ENCODE data around the gene IAH1.

The IAH1 gene

DNA sequence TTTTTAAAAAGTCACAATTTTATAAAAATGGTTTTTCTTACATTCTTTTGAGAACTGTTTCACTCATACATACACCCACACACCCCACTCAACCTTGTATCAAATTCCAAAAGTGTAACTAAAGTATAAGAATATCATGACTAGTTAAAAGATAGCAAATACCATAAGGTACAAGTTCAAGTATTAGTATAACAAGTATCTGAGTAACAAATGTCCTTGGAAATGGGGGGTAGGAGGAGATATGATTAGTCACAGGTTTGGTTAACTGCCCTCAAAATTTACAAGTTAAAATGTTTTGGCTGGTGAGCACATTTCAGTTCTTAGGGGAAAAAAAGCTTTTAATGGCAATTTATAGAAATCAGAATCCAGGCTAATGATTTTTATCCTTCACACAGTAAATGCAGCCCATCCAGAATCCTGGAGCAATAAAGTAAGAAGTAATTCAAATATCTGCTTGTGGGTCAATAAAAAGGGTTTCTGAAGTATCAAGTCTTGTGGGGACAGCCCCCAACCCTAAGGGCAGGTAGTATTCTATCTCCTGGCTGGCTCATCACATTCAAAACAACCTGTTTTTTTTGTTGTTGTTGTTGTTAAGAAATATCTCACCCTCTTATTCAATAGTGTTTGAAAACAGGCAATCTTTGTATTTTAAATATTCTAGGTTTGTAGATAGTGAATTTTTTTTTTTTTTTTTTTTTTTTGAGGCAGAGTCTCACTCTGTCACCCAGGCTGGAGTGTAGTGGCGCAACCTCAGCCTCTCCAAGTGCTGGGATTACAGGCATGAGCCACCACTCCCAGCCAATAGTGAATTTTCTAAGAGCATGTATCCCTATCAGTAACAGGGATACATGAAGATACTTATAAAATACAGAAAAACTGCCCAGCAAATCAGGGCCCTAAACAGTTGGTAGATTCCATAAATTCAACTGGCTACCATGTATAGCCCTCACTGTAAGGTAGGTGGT lies 14.5 kb downstream of the IAH1 start:
- no peak overlapping the region for H2AFZ ChIP-seq
- TF ChIP-seq, protein P1, sequence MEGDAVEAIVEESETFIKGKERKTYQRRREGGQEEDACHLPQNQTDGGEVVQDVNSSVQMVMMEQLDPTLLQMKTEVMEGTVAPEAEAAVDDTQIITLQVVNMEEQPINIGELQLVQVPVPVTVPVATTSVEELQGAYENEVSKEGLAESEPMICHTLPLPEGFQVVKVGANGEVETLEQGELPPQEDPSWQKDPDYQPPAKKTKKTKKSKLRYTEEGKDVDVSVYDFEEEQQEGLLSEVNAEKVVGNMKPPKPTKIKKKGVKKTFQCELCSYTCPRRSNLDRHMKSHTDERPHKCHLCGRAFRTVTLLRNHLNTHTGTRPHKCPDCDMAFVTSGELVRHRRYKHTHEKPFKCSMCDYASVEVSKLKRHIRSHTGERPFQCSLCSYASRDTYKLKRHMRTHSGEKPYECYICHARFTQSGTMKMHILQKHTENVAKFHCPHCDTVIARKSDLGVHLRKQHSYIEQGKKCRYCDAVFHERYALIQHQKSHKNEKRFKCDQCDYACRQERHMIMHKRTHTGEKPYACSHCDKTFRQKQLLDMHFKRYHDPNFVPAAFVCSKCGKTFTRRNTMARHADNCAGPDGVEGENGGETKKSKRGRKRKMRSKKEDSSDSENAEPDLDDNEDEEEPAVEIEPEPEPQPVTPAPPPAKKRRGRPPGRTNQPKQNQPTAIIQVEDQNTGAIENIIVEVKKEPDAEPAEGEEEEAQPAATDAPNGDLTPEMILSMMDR (IDR thresholded peaks at IDR 0.05), result no peak
- H3K36me3 ChIP-seq (ENCODE audit: control insufficient read depth, insufficient read depth, low read length), result no peaks in the 10 kb centered on the region
- no peak overlapping the region for H3K4me3 ChIP-seq (ENCODE audit: low read depth, low read length)
- H3K79me2 ChIP-seq, result no peaks in the 10 kb centered on the region
- no peaks in the 10 kb centered on the region for H3K4me1 ChIP-seq
- no peak overlapping the region for H3K27ac ChIP-seq
- no peak overlapping the region for H3K9ac ChIP-seq
- no peaks in the 10 kb centered on the region for H3K9me3 ChIP-seq (ENCODE audit: control insufficient read depth, low read length)
- H3K4me2 ChIP-seq (ENCODE audit: low read length), result no peak overlapping the region
- no peaks in the 10 kb centered on the region for H3K27me3 ChIP-seq (ENCODE audit: control insufficient read depth, insufficient read depth, low read length)

DNA sequence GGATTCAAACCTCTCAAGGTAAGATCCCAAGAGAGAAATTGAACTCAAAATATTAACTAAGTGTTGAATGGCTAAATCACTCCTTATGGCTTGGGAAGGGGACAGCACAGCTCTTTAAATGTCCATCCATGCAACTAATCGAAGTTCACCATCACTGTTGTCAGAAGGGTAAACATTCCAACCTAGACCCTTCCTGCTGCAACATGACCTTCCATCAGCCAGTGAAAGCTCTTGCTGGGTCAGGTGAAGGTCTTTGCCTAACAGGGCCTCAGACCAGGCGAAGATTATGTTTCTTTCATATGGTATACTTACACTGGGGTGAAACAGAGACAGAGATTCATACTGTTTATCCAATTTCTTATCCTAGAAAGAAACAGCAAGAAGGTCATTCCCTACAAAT lies 16.4 kb downstream of the IAH1 start:
- no peaks in the 10 kb centered on the region for H3K9me3 ChIP-seq (ENCODE audit: control insufficient read depth, low read length)
- no peaks in the 10 kb centered on the region for H3K27me3 ChIP-seq (ENCODE audit: control insufficient read depth, insufficient read depth, low read length)
- no peaks in the 10 kb centered on the region for H3K4me1 ChIP-seq
- H3K4me3 ChIP-seq (ENCODE audit: low read depth, low read length), result no peak overlapping the region
- TF ChIP-seq, protein P1 (IDR thresholded peaks at IDR 0.05), result no peak
- H3K27ac ChIP-seq, result no peak overlapping the region
- no peaks in the 10 kb centered on the region for H3K79me2 ChIP-seq
- no peaks in the 10 kb centered on the region for H3K36me3 ChIP-seq (ENCODE audit: control insufficient read depth, insufficient read depth, low read length)
- H2AFZ ChIP-seq, result no peak overlapping the region
- H3K9ac ChIP-seq, result no peak overlapping the region
- H3K4me2 ChIP-seq (ENCODE audit: low read length), result no peak overlapping the region

DNA sequence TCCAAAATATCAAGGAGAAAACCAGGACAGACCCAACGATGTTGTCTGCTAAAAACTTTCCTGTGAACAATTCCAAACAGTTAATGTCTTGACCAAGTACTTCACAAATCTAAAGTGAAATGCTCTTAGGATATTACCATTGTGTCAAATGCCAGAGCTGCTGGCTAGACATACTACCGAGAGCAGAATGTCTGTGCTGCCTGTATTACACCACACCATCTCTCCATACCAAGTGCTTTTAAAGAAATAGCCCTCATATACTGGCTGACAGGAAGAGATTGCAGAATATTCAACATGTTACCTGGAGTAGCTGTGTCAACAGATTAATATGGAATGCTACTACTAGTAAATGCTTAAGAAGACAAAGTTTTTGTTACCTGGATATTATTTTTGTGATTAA lies 18.6 kb downstream of the IAH1 start:
- Histone ChIP-seq H3K9ac (no peak overlapping the region), H3K27ac (no peak overlapping the region), H3K4me3 (ENCODE audit: low read depth, low read length) (no peak overlapping the region), H3K36me3 (ENCODE audit: control insufficient read depth, insufficient read depth, low read length) (no peaks in the 10 kb centered on the region), H3K4me2 (ENCODE audit: low read length) (no peak overlapping the region), H2AFZ (no peak overlapping the region), H3K79me2 (no peaks in the 10 kb centered on the region), H3K4me1 (no peaks in the 10 kb centered on the region), H3K9me3 (ENCODE audit: control insufficient read depth, low read length) (no peaks in the 10 kb centered on the region), H3K27me3 (ENCODE audit: control insufficient read depth, insufficient read depth, low read length) (no peaks in the 10 kb centered on the region)
- TF ChIP-seq, protein P1 (IDR thresholded peaks at IDR 0.05), result no peak

DNA sequence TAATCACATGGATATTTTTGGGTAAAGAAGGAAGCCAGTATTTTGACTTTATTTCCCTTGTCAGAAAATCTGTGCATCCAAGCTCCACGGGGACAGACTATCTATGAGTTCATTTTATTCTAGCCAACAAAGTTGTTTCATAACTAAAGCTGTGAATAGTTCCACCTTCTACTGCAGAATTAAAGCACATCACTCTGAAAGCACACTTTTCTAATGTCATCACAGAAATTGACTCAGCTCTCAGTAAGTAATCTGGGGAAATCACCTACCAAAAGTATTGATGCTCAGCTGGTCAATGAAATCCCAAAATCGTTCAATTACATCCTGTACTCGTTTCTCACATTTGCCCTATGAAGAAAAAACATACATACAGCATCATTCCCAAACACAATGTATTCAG lies 19.1 kb downstream of the IAH1 start:
- Histone ChIP-seq H3K9ac (no peak overlapping the region), H3K4me3 (ENCODE audit: low read depth, low read length) (no peak overlapping the region), H3K27me3 (ENCODE audit: control insufficient read depth, insufficient read depth, low read length) (no peaks in the 10 kb centered on the region), H3K79me2 (no peaks in the 10 kb centered on the region), H2AFZ (no peak overlapping the region), H3K36me3 (ENCODE audit: control insufficient read depth, insufficient read depth, low read length) (no peaks in the 10 kb centered on the region), H3K9me3 (ENCODE audit: control insufficient read depth, low read length) (no peaks in the 10 kb centered on the region), H3K4me2 (ENCODE audit: low read length) (no peak overlapping the region), H3K27ac (no peak overlapping the region), H3K4me1 (no peaks in the 10 kb centered on the region)
- TF ChIP-seq, protein P1 (IDR thresholded peaks at IDR 0.05), result no peak

DNA sequence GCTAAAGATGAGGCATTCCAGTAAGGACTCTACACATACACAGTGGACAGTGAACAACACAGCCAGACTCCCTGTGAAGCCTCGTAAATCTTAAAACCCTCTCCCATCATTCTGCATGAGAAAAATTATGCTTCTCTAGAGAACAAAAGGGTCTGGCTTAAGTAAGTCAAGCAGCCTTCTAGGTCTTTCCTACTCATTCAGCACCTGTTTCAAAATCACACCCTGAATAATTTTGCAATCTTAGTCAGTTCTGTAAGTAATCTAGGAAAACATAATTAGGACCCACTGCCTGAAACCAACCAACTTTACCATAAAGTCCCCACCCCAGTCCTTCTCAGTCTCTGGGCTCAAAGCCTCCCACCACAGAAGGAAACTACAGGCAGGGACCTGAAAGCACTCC lies 19.7 kb downstream of the IAH1 start:
- Histone ChIP-seq H3K36me3 (ENCODE audit: control insufficient read depth, insufficient read depth, low read length) (no peaks in the 10 kb centered on the region), H3K9ac (no peak overlapping the region), H3K79me2 (no peaks in the 10 kb centered on the region), H3K4me2 (ENCODE audit: low read length) (no peak overlapping the region), H3K9me3 (ENCODE audit: control insufficient read depth, low read length) (no peaks in the 10 kb centered on the region), H3K4me1 (no peaks in the 10 kb centered on the region), H3K27me3 (ENCODE audit: control insufficient read depth, insufficient read depth, low read length) (no peaks in the 10 kb centered on the region), H3K4me3 (ENCODE audit: low read depth, low read length) (no peak overlapping the region), H2AFZ (no peak overlapping the region), H3K27ac (no peak overlapping the region)
- TF ChIP-seq, protein P1 (IDR thresholded peaks at IDR 0.05), result no peak
